ENCODE data around the gene ANO10. TPM values are rescaled to one million over a fixed set of nuclear protein-coding genes. Genes with fewer than 3 reads are reported as not detected.
"Not testable (repeated sequence)": the region's sequence is repeated elsewhere in the genome, so short reads cannot be mapped to it uniquely, and the experiment has no call there.

Gene ANO10
- total RNA-seq, 2 experiments from 2014 or later = 9.3 to 9.7 TPM

GRCh38 chr3:43523454-43524053 lies 98.3 kb downstream of the ANO10 start:
- H3K4me1 Mint-ChIP-seq (ENCODE audit: low read depth) = no peaks in the 10 kb centered on the region
- H3K36me3 Mint-ChIP-seq (ENCODE audit: low read depth) = peaks cover 18% of the 10 kb centered on the region
- no peaks in the 10 kb centered on the region for H3K27me3 Mint-ChIP-seq (ENCODE audit: low read depth)
- CTCF ChIA-PET = interaction anchor here (1.0 kb wide), 1 partner anchor 20 kb away, joined by 3 read pairs; no protein-coding TSS in a partner anchor
- H3K9me3 Mint-ChIP-seq = peaks cover 20% of the 10 kb centered on the region
- no peak overlapping the region for H3K27ac Mint-ChIP-seq
- no peak overlapping the region for H3K4me3 Mint-ChIP-seq
- peak; percentile 25 for DNase-seq
- intact Hi-C loops (cut with micrococcal nuclease) = loop anchor here (1.0 kb wide), 1 partner anchor 18 kb away; no protein-coding TSS in a partner anchor

GRCh38 chr3:43522727-43523362 lies 99.0 kb downstream of the ANO10 start:
- peaks cover 25% of the 10 kb centered on the region for H3K9me3 Mint-ChIP-seq
- CTCF ChIA-PET = interaction anchor here (1.0 kb wide), 1 partner anchor 19 kb away, joined by 3 read pairs; no protein-coding TSS in a partner anchor
- H3K4me3 Mint-ChIP-seq = no peak overlapping the region
- intact Hi-C loops (cut with micrococcal nuclease) = loop anchor here (1.0 kb wide), 1 partner anchor 18 kb away; no protein-coding TSS in a partner anchor
- no peaks in the 10 kb centered on the region for H3K27me3 Mint-ChIP-seq (ENCODE audit: low read depth)
- no peak for DNase-seq
- H3K4me1 Mint-ChIP-seq (ENCODE audit: low read depth) = no peaks in the 10 kb centered on the region
- no peak overlapping the region for H3K27ac Mint-ChIP-seq
- peaks cover 22% of the 10 kb centered on the region for H3K36me3 Mint-ChIP-seq (ENCODE audit: low read depth)

DNA sequence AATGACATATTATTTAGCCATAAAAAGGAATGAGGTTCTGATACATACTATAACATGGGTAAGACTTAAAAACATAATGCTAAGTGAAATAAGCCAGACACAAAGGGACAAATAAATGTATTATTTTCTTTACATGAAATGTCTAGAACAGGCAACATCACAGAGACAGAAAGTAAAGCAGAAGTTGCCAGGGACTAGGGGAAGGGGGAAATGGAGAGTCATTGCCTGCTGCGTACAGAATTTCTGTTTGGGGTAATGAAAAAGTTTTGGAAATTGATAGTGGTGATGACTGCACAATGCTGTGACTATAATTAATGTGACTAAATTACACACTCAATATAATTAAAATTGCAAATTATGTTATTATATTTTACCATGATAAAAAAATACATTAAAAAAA lies 99.9 kb downstream of the ANO10 start:
- Mint-ChIP-seq H3K9me3 (peaks cover 23% of the 10 kb centered on the region), H3K27ac (no peak overlapping the region), H3K27me3 (ENCODE audit: low read depth) (no peaks in the 10 kb centered on the region), H3K4me1 (ENCODE audit: low read depth) (no peaks in the 10 kb centered on the region), H3K36me3 (ENCODE audit: low read depth) (peaks cover 25% of the 10 kb centered on the region), H3K4me3 (no peak overlapping the region)
- intact Hi-C loops (cut with micrococcal nuclease) = no loop called here
- DNase-seq = no peak
- CTCF ChIA-PET = interaction anchor here (1.0 kb wide), 1 partner anchor 18 kb away, joined by 3 read pairs; no protein-coding TSS in a partner anchor

DNA sequence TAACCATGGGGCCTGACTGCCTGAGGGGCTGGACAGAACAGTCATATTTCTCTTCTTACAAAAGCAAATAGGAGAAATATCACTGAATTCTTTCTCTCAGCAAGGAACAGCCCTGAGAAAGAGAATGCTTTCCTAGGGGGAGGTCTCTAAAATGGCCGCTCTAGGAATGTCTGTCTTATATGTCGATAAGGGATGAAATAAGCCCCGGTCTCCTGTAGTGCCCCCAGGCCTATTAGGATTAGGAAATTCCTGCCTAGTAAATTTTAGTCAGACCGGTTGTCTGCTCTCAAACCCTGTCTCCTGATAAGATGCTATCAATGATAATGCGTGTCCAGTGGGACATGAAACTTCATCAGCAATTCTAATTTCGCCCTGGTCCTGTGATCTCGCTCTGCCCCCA lies 103.3 kb downstream of the ANO10 start:
- CTCF ChIA-PET; H3K27ac Mint-ChIP-seq; DNase-seq; H3K4me1 Mint-ChIP-seq (ENCODE audit: low read depth); H3K4me3 Mint-ChIP-seq; H3K27me3 Mint-ChIP-seq (ENCODE audit: low read depth); intact Hi-C loops (cut with micrococcal nuclease): not testable (repeated sequence)
- Mint-ChIP-seq H3K36me3 (ENCODE audit: low read depth) (peaks cover 25% of the 10 kb centered on the region), H3K9me3 (peaks cover 23% of the 10 kb centered on the region)

DNA sequence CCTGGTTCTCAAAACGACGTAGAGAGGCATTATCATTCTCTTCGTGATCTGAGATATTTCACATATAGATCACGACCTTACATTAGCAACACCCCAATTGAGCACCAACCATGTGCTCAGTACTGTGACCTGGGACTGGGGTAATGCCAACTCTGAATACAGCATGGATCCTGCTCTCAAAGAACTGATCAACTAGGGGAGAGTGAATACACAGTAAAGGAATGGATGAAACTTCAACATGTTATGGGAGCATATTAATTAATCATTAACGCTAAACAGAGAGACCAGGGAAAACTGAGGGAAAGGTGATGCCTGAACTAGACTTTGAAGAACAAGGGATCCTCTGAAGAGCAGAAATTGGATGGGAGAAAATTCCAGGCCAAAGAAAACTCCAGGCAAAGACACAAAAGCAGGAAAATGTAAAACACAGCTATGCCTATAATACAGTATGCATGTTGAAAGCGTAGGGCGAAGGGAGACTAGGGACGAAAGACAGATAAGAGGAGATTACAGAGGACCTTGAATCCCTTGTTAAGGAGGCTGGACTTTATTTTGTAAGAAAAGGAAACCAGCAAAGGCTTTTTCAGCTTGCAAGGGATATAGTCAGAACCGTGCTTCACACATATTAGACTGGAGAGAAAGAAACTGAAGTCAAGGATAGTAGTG lies 105.7 kb downstream of the ANO10 start:
- H3K4me3 Mint-ChIP-seq = no peak overlapping the region
- H3K36me3 Mint-ChIP-seq (ENCODE audit: low read depth) = peaks cover 22% of the 10 kb centered on the region
- intact Hi-C loops (cut with micrococcal nuclease) = loop anchor here (1.0 kb wide), 1 partner anchor 11 kb away; no protein-coding TSS in a partner anchor
- H3K9me3 Mint-ChIP-seq = peaks cover 23% of the 10 kb centered on the region
- CTCF ChIA-PET = interaction anchor here (2.2 kb wide), 1 partner anchor 13 kb away, joined by 6 read pairs; no protein-coding TSS in a partner anchor
- no peak overlapping the region for H3K27ac Mint-ChIP-seq
- H3K27me3 Mint-ChIP-seq (ENCODE audit: low read depth) = no peaks in the 10 kb centered on the region
- no peak for DNase-seq
- H3K4me1 Mint-ChIP-seq (ENCODE audit: low read depth) = peaks cover 7% of the 10 kb centered on the region

DNA sequence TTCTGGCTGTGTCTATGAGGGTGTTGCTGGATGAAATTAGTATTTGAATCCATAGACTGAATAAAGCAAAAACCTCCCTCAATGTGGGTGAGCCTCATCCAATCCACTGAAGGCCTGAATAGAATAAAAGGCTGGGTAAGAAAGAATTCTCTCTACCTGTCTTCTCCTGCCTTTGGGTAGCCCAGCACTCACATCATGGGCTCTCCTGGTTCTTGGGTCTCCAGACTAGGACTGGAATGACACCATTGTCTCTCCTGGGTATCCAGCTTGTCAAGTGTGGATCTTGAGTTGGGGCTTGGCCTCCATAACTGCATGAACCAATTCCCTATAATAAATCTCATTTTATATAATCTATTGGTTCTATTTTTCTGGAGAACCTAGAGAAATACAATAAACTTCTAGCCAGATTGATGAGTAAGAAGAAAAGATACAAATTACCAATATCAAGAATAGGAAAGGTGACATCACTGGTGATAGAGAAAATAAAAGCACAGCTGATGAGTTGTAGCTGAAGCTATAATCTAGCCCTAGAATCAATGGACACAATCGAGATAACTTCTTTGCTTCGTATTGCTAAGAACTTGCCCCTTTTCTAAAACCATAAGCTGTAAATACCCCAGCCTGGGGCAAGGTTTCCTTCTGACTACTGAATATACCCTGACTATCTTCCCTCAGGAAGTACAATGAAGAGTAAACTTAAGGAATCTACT lies 106.4 kb downstream of the ANO10 start:
- Mint-ChIP-seq H3K36me3 (ENCODE audit: low read depth) (peaks cover 21% of the 10 kb centered on the region), H3K4me1 (ENCODE audit: low read depth) (peaks cover 7% of the 10 kb centered on the region), H3K27me3 (ENCODE audit: low read depth) (no peaks in the 10 kb centered on the region), H3K9me3 (peaks cover 23% of the 10 kb centered on the region), H3K4me3 (no peak overlapping the region), H3K27ac (no peak overlapping the region)
- CTCF ChIA-PET = no interaction called here
- intact Hi-C loops (cut with micrococcal nuclease) = loop anchor here (1.0 kb wide), 1 partner anchor 10 kb away; no protein-coding TSS in a partner anchor
- DNase-seq = no peak

DNA sequence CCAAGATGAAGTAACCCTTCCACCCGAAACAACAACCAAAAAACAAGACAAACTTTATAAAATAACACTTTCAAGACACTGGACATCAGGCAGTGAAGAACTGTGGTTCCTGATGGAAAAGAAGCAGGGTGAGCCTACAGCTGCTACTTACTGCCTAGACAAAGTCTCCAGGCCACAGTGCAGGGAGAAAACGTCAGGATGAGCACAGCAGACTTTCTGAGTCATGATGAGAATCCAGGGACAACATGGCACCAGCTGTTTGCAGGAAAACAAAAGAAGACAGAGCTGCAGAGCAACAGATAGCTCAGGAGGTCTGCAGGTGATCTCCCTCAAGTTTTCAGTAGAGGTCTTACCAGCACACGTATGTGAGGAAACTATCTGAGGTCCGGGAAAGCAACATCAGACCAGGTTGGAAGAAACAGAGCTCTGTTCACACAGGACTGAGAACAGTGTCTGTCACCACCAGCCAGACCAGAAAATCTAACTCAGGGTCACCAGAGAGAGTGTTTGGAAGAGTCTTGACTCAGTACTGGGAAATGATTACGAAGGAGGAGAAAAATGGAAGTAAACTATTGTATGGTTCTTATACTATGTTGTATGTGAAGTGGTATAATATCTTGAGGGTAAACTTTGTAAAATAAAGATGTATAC lies 108.9 kb downstream of the ANO10 start:
- CTCF ChIA-PET = no interaction called here
- H3K4me3 Mint-ChIP-seq = no peak overlapping the region
- H3K4me1 Mint-ChIP-seq (ENCODE audit: low read depth) = peaks cover 7% of the 10 kb centered on the region
- H3K27me3 Mint-ChIP-seq (ENCODE audit: low read depth) = no peaks in the 10 kb centered on the region
- DNase-seq = no peak
- intact Hi-C loops (cut with micrococcal nuclease) = no loop called here
- no peak overlapping the region for H3K27ac Mint-ChIP-seq
- H3K9me3 Mint-ChIP-seq = peaks cover 1% of the 10 kb centered on the region
- peaks cover 9% of the 10 kb centered on the region for H3K36me3 Mint-ChIP-seq (ENCODE audit: low read depth)

- H3K4me3 Mint-ChIP-seq = no peak overlapping the region
- peaks cover 3% of the 10 kb centered on the region for H3K36me3 Mint-ChIP-seq (ENCODE audit: low read depth)
- intact Hi-C loops (cut with micrococcal nuclease) = loop anchor here (5.0 kb wide), 1 partner anchor 264 kb away; no protein-coding TSS in a partner anchor
- CTCF ChIA-PET = no interaction called here
- H3K27ac Mint-ChIP-seq = no peak overlapping the region
- H3K9me3 Mint-ChIP-seq = no peaks in the 10 kb centered on the region
- H3K27me3 Mint-ChIP-seq (ENCODE audit: low read depth) = no peaks in the 10 kb centered on the region
- peaks cover 31% of the 10 kb centered on the region for H3K4me1 Mint-ChIP-seq (ENCODE audit: low read depth)
- DNase-seq = no peak
Measured at GRCh38 chr3:43506644-43507043, 115.2 kb downstream of the ANO10 start.

GRCh38 chr3:43505351-43505750 lies 116.5 kb downstream of the ANO10 start:
- CTCF ChIA-PET = no interaction called here
- no peak overlapping the region for H3K4me3 Mint-ChIP-seq

GRCh38 chr3:43503067-43503728 lies 118.6 kb downstream of the ANO10 start:
- Mint-ChIP-seq H3K4me1 (ENCODE audit: low read depth) (peaks cover 64% of the 10 kb centered on the region), H3K27ac (no peak overlapping the region), H3K27me3 (ENCODE audit: low read depth) (no peaks in the 10 kb centered on the region), H3K36me3 (ENCODE audit: low read depth) (no peaks in the 10 kb centered on the region), H3K9me3 (no peaks in the 10 kb centered on the region), H3K4me3 (no peak overlapping the region)
- intact Hi-C loops (cut with micrococcal nuclease) = loop anchor here (1.0 kb wide), 4 partner anchors 125 to 542 kb away; no protein-coding TSS in a partner anchor
- CTCF ChIA-PET = interaction anchor here (0.6 to 4.7 kb wide), 21 partner anchors 14 to 542 kb away, joined by 3 to 30 read pairs (median 4); no protein-coding TSS in a partner anchor
- DNase-seq = no peak

More at GRCh38 chr3:43505351-43505750, 116.5 kb downstream of the ANO10 start:
- H3K27me3 Mint-ChIP-seq (ENCODE audit: low read depth) = no peaks in the 10 kb centered on the region
- DNase-seq = peak; percentile 49
- H3K4me1 Mint-ChIP-seq (ENCODE audit: low read depth) = peaks cover 43% of the 10 kb centered on the region
- H3K9me3 Mint-ChIP-seq = no peaks in the 10 kb centered on the region
- H3K36me3 Mint-ChIP-seq (ENCODE audit: low read depth) = peaks cover 3% of the 10 kb centered on the region
- no peak overlapping the region for H3K27ac Mint-ChIP-seq
- intact Hi-C loops (cut with micrococcal nuclease) = loop anchor here (1.0 to 5.0 kb wide), 8 partner anchors 10 to 600 kb away; partner anchors contain the start of gene SNRK

DNA sequence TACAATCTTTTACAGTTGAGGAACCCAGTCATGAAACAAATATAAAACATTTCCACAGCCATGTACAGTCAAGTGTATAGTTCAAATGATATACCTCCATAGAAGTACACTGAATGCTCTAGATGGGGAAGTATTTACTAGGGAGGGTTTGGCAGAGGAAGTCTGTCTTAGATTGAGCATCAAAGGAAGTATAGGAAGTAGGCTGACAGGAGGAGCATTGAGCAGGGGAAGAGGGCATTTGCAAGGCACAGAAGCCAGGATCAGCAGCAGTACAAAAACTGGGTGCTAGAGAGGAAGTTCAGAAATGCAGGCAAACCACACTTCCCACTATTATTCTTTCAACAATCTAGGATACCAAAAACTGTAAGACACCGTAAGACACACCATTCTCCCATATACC lies 122.6 kb downstream of the ANO10 start:
- Mint-ChIP-seq H3K4me1 (ENCODE audit: low read depth) (peaks cover 61% of the 10 kb centered on the region), H3K27ac (no peak overlapping the region), H3K36me3 (ENCODE audit: low read depth) (no peaks in the 10 kb centered on the region), H3K27me3 (ENCODE audit: low read depth) (no peaks in the 10 kb centered on the region), H3K9me3 (no peaks in the 10 kb centered on the region), H3K4me3 (no peak overlapping the region)
- intact Hi-C loops (cut with micrococcal nuclease) = no loop called here
- CTCF ChIA-PET = no interaction called here
- no peak for DNase-seq

Data from activated naive CD4-positive, alpha-beta T cell treated with anti-CD3 and anti-CD28 coated beads for 36 hours (primary cell).